ENCODE data around the gene OR4D1. TPM values are rescaled to one million over a fixed set of nuclear protein-coding genes. Genes with fewer than 3 reads are reported as not detected.

The OR4D1 gene
- total and polyA plus RNA-seq, 2 donors (not counting 1 experiment from before 2014, with no cell fraction given) = not detected

GRCh38 chr17:58189436-58190146 is 41.4 kb downstream of the OR4D1 start:
- H3K79me2 ChIP-seq (ENCODE audit: control insufficient read depth, insufficient read depth, low read length) = no peaks in the 10 kb centered on the region
- no peak overlapping the region for H3K4me3 ChIP-seq (replicated peaks in 1 of 4; ENCODE audit: control extremely low read depth in 1 of 4, insufficient read depth in 1 of 4, low read depth in 3 of 4, low read length in 4 of 4)
- H3K4me1 ChIP-seq (ENCODE audit: control insufficient read depth, extremely low read depth, insufficient read depth, low read length) = peaks cover 9% of the 10 kb centered on the region
- H3K27ac ChIP-seq (ENCODE audit: insufficient read depth, low read length) = no peak overlapping the region
- no peaks in the 10 kb centered on the region for H4K20me1 ChIP-seq (ENCODE audit: control insufficient read depth, extremely low read depth, insufficient read depth, low read length)
- peak overlapping the region; percentile 3 for H3K4me2 ChIP-seq (ENCODE audit: extremely low read depth, insufficient read depth, low read length)
- H3K9ac ChIP-seq (ENCODE audit: insufficient read depth, low read length) = no peak overlapping the region
- TF ChIP-seq CTCF (conservative IDR thresholded peaks at IDR 0.05 in 1 of 2, IDR thresholded peaks at IDR 0.05 in 1 of 2; ENCODE audit: low read depth in 1 of 2, low read length in 2 of 2) (no peak), EZH2 (IDR thresholded peaks at IDR 0.05; ENCODE audit: low read length, missing control alignments) (no peak)
- DNase-seq (ENCODE audit: low read depth in 2 of 2) = peak; percentile 74 to 89
- peaks cover 8% of the 10 kb centered on the region for H3K27me3 ChIP-seq (ENCODE audit: control insufficient read depth, insufficient read depth, low read length)
- H3K9me3 ChIP-seq (ENCODE audit: control insufficient read depth, insufficient read depth, low read depth, low read length) = no peaks in the 10 kb centered on the region
- H3K36me3 ChIP-seq (ENCODE audit: control insufficient read depth, insufficient read depth, low read length) = no peaks in the 10 kb centered on the region
- no peak overlapping the region for H2AFZ ChIP-seq (ENCODE audit: low read length)

GRCh38 chr17:58191241-58191896 is 43.2 kb downstream of the OR4D1 start:
- H3K36me3 ChIP-seq (ENCODE audit: control insufficient read depth, insufficient read depth, low read length) = no peaks in the 10 kb centered on the region
- no peak overlapping the region for H3K4me3 ChIP-seq (replicated peaks in 1 of 4; ENCODE audit: control extremely low read depth in 1 of 4, insufficient read depth in 1 of 4, low read depth in 3 of 4, low read length in 4 of 4)
- no peaks in the 10 kb centered on the region for H4K20me1 ChIP-seq (ENCODE audit: control insufficient read depth, extremely low read depth, insufficient read depth, low read length)
- peaks cover 9% of the 10 kb centered on the region for H3K4me1 ChIP-seq (ENCODE audit: control insufficient read depth, extremely low read depth, insufficient read depth, low read length)
- H2AFZ ChIP-seq (ENCODE audit: low read length) = no peak overlapping the region
- H3K9me3 ChIP-seq (ENCODE audit: control insufficient read depth, insufficient read depth, low read depth, low read length) = no peaks in the 10 kb centered on the region
- H3K4me2 ChIP-seq (ENCODE audit: extremely low read depth, insufficient read depth, low read length) = no peak overlapping the region
- no peak for DNase-seq (ENCODE audit: low read depth in 2 of 2)
- no peak overlapping the region for H3K27ac ChIP-seq (ENCODE audit: insufficient read depth, low read length)
- H3K79me2 ChIP-seq (ENCODE audit: control insufficient read depth, insufficient read depth, low read length) = no peaks in the 10 kb centered on the region
- TF ChIP-seq CTCF (conservative IDR thresholded peaks at IDR 0.05 in 1 of 2, IDR thresholded peaks at IDR 0.05 in 1 of 2; ENCODE audit: low read depth in 1 of 2, low read length in 2 of 2) (no peak), EZH2 (IDR thresholded peaks at IDR 0.05; ENCODE audit: low read length, missing control alignments) (no peak)
- peaks cover 8% of the 10 kb centered on the region for H3K27me3 ChIP-seq (ENCODE audit: control insufficient read depth, insufficient read depth, low read length)
- no peak overlapping the region for H3K9ac ChIP-seq (ENCODE audit: insufficient read depth, low read length)

- no peak for DNase-seq (ENCODE audit: low read depth in 2 of 2)
- no peak within 1 kb of the TSS for H3K27ac ChIP-seq (ENCODE audit: insufficient read depth, low read length)
- no peak within 1 kb of the TSS for H3K4me3 ChIP-seq (replicated peaks in 1 of 4; ENCODE audit: control extremely low read depth in 1 of 4, insufficient read depth in 1 of 4, low read depth in 3 of 4, low read length in 4 of 4)
- no peak within 1 kb of the TSS for H3K9ac ChIP-seq (ENCODE audit: insufficient read depth, low read length)
- peaks cover 6% of the 10 kb centered on the region for H3K27me3 ChIP-seq (ENCODE audit: control insufficient read depth, insufficient read depth, low read length)
- no peaks in the 10 kb centered on the region for H4K20me1 ChIP-seq (ENCODE audit: control insufficient read depth, extremely low read depth, insufficient read depth, low read length)
- TF ChIP-seq EZH2 (IDR thresholded peaks at IDR 0.05; ENCODE audit: low read length, missing control alignments) = no peak
- no peak for TF ChIP-seq CTCF (conservative IDR thresholded peaks at IDR 0.05 in 1 of 2, IDR thresholded peaks at IDR 0.05 in 1 of 2; ENCODE audit: low read depth in 1 of 2, low read length in 2 of 2)
- no peaks in the 10 kb centered on the region for H3K9me3 ChIP-seq (ENCODE audit: control insufficient read depth, insufficient read depth, low read depth, low read length)
- H3K79me2 ChIP-seq (ENCODE audit: control insufficient read depth, insufficient read depth, low read length) = no peaks in the 10 kb centered on the region
- H2AFZ ChIP-seq (ENCODE audit: low read length) = no peak within 1 kb of the TSS
- H3K4me2 ChIP-seq (ENCODE audit: extremely low read depth, insufficient read depth, low read length) = no peak within 1 kb of the TSS
- H3K36me3 ChIP-seq (ENCODE audit: control insufficient read depth, insufficient read depth, low read length) = no peaks in the 10 kb centered on the region
- peaks cover 9% of the 10 kb centered on the region for H3K4me1 ChIP-seq (ENCODE audit: control insufficient read depth, extremely low read depth, insufficient read depth, low read length)
These were observed 44.4 kb downstream of the OR4D1 start, which contains the start of gene EPX for GRCh38 chr17:58192612-58193011. Gene EPX, plus strand, starts transcription at chr17:58192726. Its CDS starts 121 bp downstream, at chr17:58192847.

Data from fibroblast of lung (primary cell).